ENCODE measurements around the gene HNRNPC. TPM values are rescaled to one million over a fixed set of nuclear protein-coding genes. Genes with fewer than 3 reads are reported as not detected.

Gene HNRNPC
- polyA plus RNA-seq, 1 donor (not counting 4 experiments of a cell fraction or from before 2014, with no cell fraction given) = 871 TPM

DNA sequence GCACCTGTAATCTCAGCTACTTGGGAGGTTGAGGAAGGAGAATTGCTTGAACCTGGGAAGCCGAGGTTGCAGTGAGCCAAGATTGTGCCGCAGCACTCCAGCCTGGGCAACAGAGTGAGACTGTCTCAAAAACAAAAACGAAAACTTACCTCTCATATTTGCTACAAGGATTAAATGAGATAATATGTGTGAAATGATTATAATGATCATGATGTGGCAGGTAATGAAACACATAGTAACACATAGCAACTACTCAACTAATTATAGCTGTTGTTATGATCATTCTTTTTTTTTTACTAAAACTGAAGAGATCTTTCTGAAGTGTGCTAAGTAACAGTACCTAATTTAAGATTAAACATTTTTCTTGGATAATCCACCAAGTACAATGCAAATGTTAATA is 40.7 kb upstream of the HNRNPC start:
- TF ChIP-seq, protein P1, sequence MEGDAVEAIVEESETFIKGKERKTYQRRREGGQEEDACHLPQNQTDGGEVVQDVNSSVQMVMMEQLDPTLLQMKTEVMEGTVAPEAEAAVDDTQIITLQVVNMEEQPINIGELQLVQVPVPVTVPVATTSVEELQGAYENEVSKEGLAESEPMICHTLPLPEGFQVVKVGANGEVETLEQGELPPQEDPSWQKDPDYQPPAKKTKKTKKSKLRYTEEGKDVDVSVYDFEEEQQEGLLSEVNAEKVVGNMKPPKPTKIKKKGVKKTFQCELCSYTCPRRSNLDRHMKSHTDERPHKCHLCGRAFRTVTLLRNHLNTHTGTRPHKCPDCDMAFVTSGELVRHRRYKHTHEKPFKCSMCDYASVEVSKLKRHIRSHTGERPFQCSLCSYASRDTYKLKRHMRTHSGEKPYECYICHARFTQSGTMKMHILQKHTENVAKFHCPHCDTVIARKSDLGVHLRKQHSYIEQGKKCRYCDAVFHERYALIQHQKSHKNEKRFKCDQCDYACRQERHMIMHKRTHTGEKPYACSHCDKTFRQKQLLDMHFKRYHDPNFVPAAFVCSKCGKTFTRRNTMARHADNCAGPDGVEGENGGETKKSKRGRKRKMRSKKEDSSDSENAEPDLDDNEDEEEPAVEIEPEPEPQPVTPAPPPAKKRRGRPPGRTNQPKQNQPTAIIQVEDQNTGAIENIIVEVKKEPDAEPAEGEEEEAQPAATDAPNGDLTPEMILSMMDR (optimal IDR thresholded peaks at IDR 0.05 in 1 of 3, IDR thresholded peaks at IDR 0.05 in 1 of 3, conservative IDR thresholded peaks at IDR 0.05 in 1 of 3; ENCODE audit: extremely low read depth in 1 of 3, insufficient read depth in 2 of 3, low read length in 3 of 3) = no peak
- no peak for TF ChIP-seq EZH2 (IDR thresholded peaks at IDR 0.05; ENCODE audit: low read length)
- no peak overlapping the region for H3K4me3 ChIP-seq (ENCODE audit: control insufficient read depth in 2 of 3, extremely low read depth in 1 of 3, insufficient read depth in 2 of 3, low read depth in 1 of 3, low read length in 3 of 3)
- FAIRE-seq = no peak

DNA sequence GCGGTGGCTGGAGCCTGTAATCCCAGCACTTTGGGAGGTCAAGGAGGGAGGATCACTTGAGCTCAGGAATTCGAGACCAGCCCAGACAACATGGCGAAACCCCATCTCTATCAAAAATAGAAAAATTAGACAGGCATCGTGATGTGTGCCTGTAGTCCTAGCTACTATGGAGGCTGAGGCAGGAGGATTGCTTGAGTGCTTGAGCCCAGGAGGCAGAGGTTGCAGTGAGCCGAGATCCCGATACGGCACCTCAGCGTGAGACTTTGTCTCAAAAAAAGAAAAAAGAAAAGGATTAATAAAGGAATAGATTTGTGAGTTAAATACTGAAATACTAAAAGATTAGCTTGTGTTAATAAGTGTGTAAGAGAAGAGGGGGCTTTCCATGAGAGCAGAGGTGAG is 40.0 kb upstream of the HNRNPC start:
- Histone ChIP-seq H2AFZ (ENCODE audit: control insufficient read depth, low read length) (peak overlapping the region; percentile 84), H3K27me3 (ENCODE audit: control insufficient read depth, extremely low read depth, insufficient read depth, low read length) (no peaks in the 10 kb centered on the region), H4K20me1 (ENCODE audit: control insufficient read depth, extremely low read depth, insufficient read depth, low read length) (no peaks in the 10 kb centered on the region), H3K9ac (ENCODE audit: control insufficient read depth, extremely low read depth, insufficient read depth, low read length) (peak overlapping the region; percentile 80), H3K4me2 (ENCODE audit: control insufficient read depth, extremely low read depth, insufficient read depth, low read depth, low read length) (peak overlapping the region; percentile 47), H3K79me2 (ENCODE audit: control insufficient read depth, insufficient read depth, low read length) (no peaks in the 10 kb centered on the region), H3K36me3 (ENCODE audit: control insufficient read depth in 2 of 2, extremely low read depth in 1 of 2, insufficient read depth in 2 of 2, low read length in 2 of 2) (no peaks in the 10 kb centered on the region), H3K9me3 (ENCODE audit: control insufficient read depth, low read depth, low read length) (no peaks in the 10 kb centered on the region), H3K4me3 (ENCODE audit: control insufficient read depth in 2 of 3, extremely low read depth in 1 of 3, insufficient read depth in 2 of 3, low read depth in 1 of 3, low read length in 3 of 3) (peak overlapping the region in 2 of 3 experiments; percentile 3 to 22), H3K4me1 (ENCODE audit: control insufficient read depth, extremely low read depth, insufficient read depth, low read length) (peaks cover 8% of the 10 kb centered on the region), H3K9me1 (ENCODE audit: control insufficient read depth, extremely low read depth, insufficient read depth, low read length) (no peaks in the 10 kb centered on the region), H3K27ac (ENCODE audit: control insufficient read depth, insufficient read depth, low read length) (peak overlapping the region; percentile 40)
- no peak for DNase-seq (ENCODE audit: low read depth, low spot score)
- FAIRE-seq = no peak
- no peak for TF ChIP-seq EZH2 (IDR thresholded peaks at IDR 0.05; ENCODE audit: low read length)
- TF ChIP-seq, protein P1 (optimal IDR thresholded peaks at IDR 0.05 in 1 of 3, IDR thresholded peaks at IDR 0.05 in 1 of 3, conservative IDR thresholded peaks at IDR 0.05 in 1 of 3; ENCODE audit: extremely low read depth in 1 of 3, insufficient read depth in 2 of 3, low read length in 3 of 3) = no peak
- dilution Hi-C loops (cut with MboI; ENCODE audit: extremely low pct_ligation_motif_present, low sequenced_read_pairs) = no loop called here

More for the DNA sequence above, 40.7 kb upstream of the HNRNPC start:
- H4K20me1 ChIP-seq (ENCODE audit: control insufficient read depth, extremely low read depth, insufficient read depth, low read length) = no peaks in the 10 kb centered on the region
- no peaks in the 10 kb centered on the region for H3K79me2 ChIP-seq (ENCODE audit: control insufficient read depth, insufficient read depth, low read length)
- H3K36me3 ChIP-seq (ENCODE audit: control insufficient read depth in 2 of 2, extremely low read depth in 1 of 2, insufficient read depth in 2 of 2, low read length in 2 of 2) = no peaks in the 10 kb centered on the region
- peaks cover 8% of the 10 kb centered on the region for H3K4me1 ChIP-seq (ENCODE audit: control insufficient read depth, extremely low read depth, insufficient read depth, low read length)
- H3K4me2 ChIP-seq (ENCODE audit: control insufficient read depth, extremely low read depth, insufficient read depth, low read depth, low read length) = no peak overlapping the region
- no peak for DNase-seq (ENCODE audit: low read depth, low spot score)
- no peaks in the 10 kb centered on the region for H3K9me1 ChIP-seq (ENCODE audit: control insufficient read depth, extremely low read depth, insufficient read depth, low read length)
- no peak overlapping the region for H3K9ac ChIP-seq (ENCODE audit: control insufficient read depth, extremely low read depth, insufficient read depth, low read length)
- dilution Hi-C loops (cut with MboI; ENCODE audit: extremely low pct_ligation_motif_present, low sequenced_read_pairs) = no loop called here
- H3K27me3 ChIP-seq (ENCODE audit: control insufficient read depth, extremely low read depth, insufficient read depth, low read length) = no peaks in the 10 kb centered on the region
- H3K27ac ChIP-seq (ENCODE audit: control insufficient read depth, insufficient read depth, low read length) = no peak overlapping the region
- H2AFZ ChIP-seq (ENCODE audit: control insufficient read depth, low read length) = no peak overlapping the region
- no peaks in the 10 kb centered on the region for H3K9me3 ChIP-seq (ENCODE audit: control insufficient read depth, low read depth, low read length)
